GM18861 (cell line): ENCODE results near the gene PRKAG2.

Experiments
- ATAC-seq: cut with Tn5 transposase; IDR thresholded peaks from one replicate; pipeline ENCODE4 v1.9.1; 2021; ENCODE audit not compliant: unreplicated experiment

PRKAG2 gene

GRCh38 chr7:151821226-151821625 lies 55.7 kb downstream of the PRKAG2 start:
- ATAC-seq, result no peak

- ATAC-seq, result no peak
These were observed 56.3 kb downstream of the PRKAG2 start for GRCh38 chr7:151820491-151821105.

GRCh38 chr7:151819866-151820265 lies 57.0 kb downstream of the PRKAG2 start:
- no peak for ATAC-seq

- no peak for ATAC-seq
These were observed 58.0 kb downstream of the PRKAG2 start for GRCh38 chr7:151818674-151819519.

- no peak for ATAC-seq
These were observed 58.8 kb downstream of the PRKAG2 start for GRCh38 chr7:151817981-151818673.

- no peak for ATAC-seq
These were observed 59.6 kb downstream of the PRKAG2 start for GRCh38 chr7:151817315-151817690.

- no peak for ATAC-seq
These were observed 60.2 kb downstream of the PRKAG2 start for GRCh38 chr7:151816562-151817314.

- ATAC-seq, result no peak
These were observed 61.5 kb downstream of the PRKAG2 start for GRCh38 chr7:151815419-151815818.

GRCh38 chr7:151814400-151815009 lies 62.4 kb downstream of the PRKAG2 start:
- no peak for ATAC-seq

- no peak for ATAC-seq
These were observed 62.9 kb downstream of the PRKAG2 start for GRCh38 chr7:151813997-151814396.

- ATAC-seq, result no peak
These were observed 63.5 kb downstream of the PRKAG2 start for GRCh38 chr7:151813445-151813844.

GRCh38 chr7:151812967-151813366 lies 63.9 kb downstream of the PRKAG2 start:
- ATAC-seq, result no peak

- no peak for ATAC-seq
These were observed 66.3 kb downstream of the PRKAG2 start for GRCh38 chr7:151810441-151811232.

GRCh38 chr7:151809864-151810170 lies 67.1 kb downstream of the PRKAG2 start:
- no peak for ATAC-seq

GRCh38 chr7:151809146-151809863 lies 67.6 kb downstream of the PRKAG2 start:
- no peak for ATAC-seq

GRCh38 chr7:151808400-151809145 lies 68.3 kb downstream of the PRKAG2 start:
- no peak for ATAC-seq

- no peak for ATAC-seq
These were observed 69.1 kb downstream of the PRKAG2 start for GRCh38 chr7:151807846-151808245.

- ATAC-seq, result no peak
These were observed 69.8 kb downstream of the PRKAG2 start for GRCh38 chr7:151806952-151807775.
